Effector CD4-positive, alpha-beta T cell (primary cell): Measurements from ENCODE around the gene RBFOX2.
"Not testable (repeated sequence)": the region's sequence is repeated elsewhere in the genome, so short reads cannot be mapped to it uniquely, and the experiment has no call there.

ENCODE experiments used
- DNase-seq: peaks from one replicate; pipeline ENCODE4 v3.0.0-alpha.2; 2020

RBFOX2 gene

DNA sequence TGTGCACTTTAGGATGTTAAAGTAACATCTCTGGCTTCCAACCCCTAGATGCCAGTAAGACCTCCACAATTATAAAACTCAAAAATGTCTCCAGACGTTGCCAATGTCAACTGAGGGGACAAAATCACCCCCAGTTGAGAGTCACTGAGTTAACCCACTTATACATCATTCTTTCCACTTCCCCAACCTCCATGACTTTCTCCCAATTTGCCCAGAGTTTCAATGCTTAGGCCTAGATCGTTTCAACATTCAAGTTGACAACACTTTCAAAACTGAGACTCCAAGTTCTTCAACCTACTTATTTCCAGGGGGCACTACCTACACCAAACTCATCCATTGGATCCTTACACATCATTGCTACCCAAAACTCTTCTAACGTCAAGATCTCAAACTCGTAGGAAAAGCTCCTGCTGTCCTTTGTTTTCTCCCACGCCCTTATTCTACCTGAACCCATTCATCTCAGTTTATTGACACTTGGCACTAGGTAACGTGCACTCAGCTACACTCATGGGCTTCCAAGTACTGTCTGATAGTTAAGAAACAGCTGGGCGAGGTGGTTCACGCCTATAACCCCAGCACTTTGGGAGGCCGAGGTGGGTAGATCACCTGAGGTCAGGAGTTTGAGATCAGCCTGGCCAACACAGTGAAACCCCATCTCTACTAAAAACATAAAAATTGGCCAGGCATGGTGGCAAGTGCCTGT lies 24.5 kb downstream of the RBFOX2 start:
- DNase-seq: no peak

DNA sequence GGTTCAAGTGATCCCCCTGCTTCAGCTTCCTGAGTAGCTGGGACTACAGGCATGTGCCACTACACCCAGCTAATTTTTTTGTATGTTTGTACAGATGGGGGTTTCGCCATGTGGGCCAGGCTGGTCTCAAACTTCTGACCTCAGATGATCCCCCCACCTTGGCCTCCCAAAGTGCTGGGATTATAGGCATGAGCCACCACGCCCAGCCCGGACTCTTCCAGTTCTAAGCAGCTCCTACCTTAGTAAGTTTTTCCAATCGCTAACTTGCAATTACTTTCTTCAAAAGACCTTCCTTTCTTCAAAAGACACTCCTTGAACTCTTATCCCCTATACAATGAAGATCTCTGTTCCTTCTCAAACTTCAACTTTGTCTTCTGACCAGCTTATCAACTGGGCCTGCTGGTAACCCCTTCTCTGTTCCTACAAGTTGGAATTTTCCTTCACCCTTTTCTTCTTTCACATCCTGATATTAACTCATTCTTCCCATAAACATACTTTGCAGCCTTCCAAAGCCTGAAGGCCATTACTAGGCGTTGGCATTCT lies 25.8 kb downstream of the RBFOX2 start:
- no peak for DNase-seq

DNA sequence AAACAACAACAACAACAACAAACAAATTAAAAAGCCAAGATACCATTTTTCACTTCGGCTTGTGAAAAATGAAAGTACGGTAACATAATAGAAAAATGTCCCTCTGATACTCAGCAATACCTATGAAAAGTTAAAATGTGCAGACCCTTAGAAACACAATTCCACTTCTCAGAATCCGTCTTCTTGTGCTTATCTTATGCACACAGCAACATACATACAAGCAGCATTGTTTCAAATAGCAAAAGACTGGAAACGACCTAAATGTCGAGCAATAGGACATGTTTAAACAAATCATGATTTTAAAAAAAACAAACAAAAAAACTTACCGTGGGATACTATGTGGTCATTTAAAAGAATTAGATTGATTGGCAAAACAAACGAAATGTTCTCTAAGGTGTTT lies 26.5 kb downstream of the RBFOX2 start:
- no peak for DNase-seq

DNA sequence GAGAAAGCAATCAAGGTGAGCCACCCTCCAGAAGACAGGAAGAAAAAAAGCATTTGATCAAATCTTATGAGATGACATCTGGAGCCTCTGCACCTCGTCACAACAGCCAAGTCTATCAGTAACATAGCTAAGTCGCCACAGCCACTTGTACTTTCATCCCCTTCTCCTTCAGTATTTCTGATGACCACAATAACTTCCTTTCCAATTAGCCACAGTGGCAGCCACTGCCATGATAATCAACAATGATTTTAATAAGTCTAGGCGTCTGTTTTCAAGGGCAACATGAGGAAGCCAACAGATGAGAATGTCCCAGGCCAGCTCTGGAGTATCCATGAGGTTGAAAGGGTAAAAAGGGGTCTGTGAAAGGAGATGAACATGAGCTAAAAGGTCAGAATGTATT lies 29.9 kb downstream of the RBFOX2 start:
- DNase-seq: no peak

DNA sequence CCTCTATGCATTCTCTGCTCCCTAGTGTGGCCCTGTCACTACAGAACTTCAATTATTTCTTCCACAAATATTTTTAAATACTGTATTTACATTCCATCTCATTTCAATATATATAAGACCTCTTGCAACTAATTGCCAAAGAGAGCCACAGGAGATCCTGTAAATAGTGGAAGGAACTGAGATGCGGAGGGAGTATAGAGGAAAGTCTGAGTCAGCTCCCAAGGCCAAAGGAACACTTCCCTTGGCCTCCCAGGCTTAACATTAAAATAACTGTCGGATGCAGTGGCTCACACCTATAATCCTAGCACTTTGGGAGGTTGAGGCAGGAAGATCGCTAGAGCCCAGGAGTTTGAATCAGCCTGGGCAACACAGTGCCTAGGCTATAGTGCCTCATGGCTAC lies 31.2 kb downstream of the RBFOX2 start:
- no peak for DNase-seq

DNA sequence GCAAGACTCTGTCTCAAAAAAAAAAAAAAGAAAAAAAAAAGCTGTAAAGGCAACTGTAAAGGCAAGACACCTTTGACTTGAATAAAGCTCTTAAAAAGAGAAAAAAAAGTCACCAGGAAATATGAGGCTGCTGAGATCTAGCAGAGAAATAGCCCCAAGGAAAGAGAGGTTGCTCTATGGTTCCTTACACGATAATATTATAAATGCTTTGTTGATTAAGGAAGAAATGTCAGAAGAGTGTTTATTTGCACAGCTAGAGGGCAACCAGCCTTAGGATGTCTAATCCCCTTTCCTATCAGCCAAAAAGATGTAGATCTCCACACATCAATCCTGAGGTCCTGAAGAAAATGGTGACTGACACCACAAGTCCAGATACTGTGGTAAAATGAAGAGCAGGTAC lies 32.0 kb downstream of the RBFOX2 start:
- DNase-seq: no peak

DNA sequence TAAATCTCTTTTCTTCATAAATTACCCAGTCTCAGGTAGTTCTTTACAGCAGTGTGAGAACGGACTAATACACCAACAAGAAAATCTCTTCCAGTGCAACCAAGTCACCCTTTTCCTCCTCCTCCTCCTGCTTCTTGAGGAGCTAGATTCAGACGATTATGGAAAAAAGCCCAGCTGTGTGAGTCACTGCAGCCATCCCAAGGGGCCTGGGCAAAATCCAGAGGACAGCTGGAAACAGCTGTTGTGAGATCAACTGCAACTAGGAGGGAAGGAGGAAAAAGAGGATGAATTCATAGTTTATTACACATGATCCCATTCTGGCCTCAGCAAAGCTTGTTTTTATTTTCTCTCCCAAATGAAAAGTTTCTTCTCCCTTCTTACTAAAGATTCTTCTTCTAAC lies 32.9 kb downstream of the RBFOX2 start:
- no peak for DNase-seq

DNA sequence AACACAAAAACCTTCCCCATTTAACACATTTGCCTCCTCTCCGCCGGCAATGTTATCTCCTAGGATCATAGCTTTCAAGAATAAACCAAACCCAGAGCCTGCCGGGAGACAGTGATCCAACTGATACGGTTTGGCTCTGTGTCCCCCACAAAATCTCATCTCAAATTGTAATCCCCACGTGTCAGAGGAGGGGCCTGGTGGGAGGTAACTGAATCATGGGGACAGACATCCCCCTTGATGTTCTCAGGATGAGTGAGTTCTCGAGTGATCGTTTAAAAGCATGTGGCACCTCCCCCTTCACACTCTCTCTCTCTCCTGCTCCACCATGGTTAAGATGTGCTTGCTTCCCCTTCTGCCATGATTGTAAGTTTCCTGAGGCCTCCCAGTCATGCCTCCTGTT lies 33.3 kb downstream of the RBFOX2 start:
- DNase-seq: no peak

DNA sequence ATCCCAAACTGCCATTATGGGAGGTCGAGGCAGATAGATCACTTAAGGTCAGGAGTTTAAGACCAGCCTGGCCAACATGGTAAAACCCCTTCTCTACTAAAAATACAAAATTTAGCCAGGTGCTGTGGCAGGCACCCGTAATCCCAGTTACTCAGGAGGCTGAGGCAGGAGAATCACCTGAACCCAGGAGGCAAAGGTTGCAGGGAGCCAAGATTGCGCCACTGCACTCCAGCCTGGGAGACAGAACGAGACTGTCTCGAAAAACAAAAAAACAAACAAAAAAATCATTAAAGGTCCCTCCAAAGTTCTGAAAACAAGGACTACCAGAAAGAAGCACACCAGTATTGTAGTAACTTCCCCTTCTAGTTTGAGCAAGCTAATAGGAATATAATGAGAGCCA lies 34.9 kb downstream of the RBFOX2 start:
- not testable (repeated sequence) for DNase-seq

DNA sequence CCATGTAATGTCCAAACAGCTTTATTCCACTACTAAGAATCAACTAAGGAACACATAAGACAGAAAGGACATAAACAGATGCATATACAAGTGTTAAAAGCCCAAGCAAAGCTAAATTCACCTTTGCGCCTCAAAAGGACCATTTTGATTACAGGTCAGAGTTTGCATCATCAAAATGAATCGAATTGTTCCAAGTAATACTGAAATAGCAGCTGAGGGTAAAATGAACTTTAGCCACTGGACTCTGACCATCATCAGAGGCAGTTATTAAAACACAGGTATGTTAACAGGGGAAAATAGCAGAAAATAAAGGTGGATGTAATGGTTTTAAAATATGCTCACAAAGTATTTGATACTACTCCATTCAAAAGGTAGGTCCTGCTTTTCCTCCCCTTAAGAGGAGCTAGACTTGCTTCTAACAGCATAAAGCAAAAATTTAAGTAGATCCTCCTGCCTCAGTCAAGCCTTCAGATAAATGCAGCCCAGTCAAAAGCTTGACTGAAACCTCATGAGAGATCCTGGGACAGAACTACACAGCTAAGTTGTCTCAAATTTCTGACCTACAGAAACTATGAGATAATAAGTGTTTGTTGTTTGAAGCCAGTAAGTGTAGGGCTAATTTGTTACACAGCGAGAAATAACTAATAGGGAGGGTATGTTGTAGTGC lies 35.4 kb downstream of the RBFOX2 start:
- DNase-seq: no peak

DNA sequence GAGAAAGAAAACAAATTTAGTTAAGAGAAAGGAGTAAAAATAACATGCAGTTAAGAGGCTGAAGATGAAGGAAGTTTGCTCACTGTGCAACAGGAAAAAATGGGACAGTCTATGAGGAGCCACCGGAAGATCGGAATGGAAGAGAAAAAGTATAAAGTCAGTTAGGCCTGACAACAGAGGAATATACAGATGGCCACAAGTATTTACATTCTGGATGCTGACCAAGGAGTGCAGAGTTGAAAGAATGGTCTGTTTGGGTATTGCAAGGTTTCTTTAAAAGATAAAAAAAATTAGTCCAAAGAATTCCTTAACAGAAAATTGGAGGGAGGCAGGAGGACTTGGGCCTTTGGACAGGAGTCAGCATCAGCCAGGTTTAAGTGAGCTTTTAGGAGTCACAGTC lies 37.5 kb downstream of the RBFOX2 start:
- no peak for DNase-seq

DNA sequence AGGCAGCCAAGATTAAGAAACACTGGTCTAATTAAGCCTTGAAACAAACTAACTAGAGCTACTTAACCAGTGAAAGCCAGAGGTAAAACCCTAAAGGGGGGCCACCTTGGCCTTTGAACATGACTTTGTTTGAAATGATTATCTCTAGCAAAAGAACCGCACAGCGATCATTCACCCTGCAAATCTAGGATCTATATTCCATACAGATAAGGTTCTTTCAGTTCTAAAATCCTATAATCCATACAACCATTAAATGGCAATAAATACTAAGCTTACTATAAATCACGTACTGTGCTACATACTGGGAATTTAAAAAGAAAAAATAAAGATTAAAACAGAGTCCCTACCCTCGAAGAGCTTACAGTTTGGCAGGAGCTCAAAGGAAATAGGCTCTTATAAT lies 40.6 kb downstream of the RBFOX2 start:
- no peak for DNase-seq

DNA sequence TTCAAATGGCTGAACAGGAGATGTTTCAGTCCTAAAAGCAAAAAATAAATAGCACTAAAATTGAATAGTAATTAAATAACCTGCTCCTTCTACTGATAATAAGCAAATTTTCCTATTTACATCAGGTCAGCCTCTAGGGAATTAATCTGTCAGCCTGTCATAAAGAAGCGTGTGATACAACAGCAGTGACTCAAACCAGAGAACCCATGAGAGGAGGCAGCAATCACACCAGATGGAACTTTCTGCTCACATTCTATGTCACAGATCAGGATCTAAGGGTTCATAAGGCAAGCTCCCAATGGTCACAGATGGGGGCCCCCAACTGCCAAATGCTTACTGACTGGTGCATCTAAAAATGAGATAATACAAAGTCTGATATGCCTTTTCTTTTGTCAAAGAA lies 41.1 kb downstream of the RBFOX2 start:
- no peak for DNase-seq

DNA sequence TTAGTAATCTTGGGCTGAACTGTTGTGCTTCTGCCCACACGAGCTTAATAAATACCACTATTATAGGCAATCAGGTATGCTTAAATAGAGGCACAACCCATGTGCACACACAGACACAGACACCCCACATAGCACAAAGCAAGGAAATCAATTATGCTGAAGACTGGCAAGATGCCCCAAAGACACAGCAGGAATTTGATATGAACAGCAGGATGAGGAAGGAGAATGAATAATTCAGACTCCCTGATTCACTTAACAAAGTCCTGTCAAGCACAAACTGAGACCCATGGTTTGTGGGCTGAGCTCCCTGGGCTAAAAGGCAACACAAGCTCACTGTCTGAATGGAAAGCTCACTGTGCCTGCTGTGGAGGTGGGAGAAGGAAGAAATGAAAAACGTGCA lies 42.5 kb downstream of the RBFOX2 start:
- DNase-seq: no peak

DNA sequence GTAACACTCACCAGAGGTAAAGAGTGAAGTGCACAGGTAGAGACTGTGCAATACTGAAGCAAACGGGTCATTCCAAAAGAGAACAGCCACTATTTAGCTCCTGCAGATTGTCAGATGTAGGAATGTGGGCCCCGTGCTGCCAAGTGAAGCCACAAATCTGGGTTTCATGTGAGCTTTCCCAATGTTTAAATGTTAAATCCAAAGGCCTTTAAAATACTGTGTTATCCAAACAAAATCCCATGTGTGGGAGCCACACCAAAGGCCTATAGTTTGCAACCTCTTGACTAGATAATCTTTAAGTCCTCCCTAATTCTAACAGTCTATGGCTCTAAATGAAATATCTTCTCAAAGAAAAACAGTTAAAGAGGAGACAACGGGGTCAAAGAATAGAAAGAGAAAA lies 43.3 kb downstream of the RBFOX2 start:
- no peak for DNase-seq

DNA sequence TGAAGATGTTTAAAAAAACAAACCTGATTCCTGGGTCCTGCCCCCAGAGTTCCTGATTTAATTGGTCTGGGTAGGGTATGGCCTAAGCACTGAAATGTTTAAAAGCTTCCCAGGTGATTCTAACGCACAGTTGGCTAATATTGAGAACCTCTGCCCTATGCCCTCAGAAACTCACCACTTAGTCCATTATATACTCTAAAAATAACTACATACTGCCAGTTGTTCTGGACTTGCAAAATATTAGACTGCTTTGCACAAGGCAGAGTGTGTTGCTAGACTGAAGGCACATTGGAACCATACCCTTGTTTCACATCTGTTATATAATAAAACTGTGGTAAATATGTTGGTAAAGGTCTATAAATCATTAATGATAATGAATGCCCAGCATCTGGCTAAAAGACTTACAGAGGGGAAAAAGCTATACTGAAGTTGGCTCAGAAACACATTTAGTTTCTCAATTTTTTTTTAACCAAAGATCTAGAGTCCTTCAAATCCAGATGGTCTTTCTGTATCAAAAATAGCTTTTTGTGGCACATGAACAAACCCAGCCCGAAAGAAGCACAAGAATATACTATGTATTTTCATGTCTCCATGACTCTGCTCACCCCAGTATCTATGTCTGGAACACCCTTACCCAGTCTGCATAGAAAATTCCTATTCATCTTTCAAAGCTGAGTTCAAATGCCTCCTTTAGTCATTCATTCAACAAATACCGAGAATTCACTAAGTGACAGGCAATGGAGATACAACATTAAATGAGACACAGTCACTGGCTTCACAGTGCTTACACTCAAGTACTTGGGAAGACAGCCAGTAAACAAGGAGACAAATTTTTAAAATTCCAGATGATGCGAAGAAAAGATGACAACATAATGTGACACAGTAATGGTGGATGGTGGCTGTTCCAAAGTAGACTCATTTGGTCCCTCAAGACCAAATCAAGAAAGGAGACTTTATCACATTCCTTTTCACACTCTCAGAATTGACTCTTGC lies 44.1 kb downstream of the RBFOX2 start:
- DNase-seq: no peak

DNA sequence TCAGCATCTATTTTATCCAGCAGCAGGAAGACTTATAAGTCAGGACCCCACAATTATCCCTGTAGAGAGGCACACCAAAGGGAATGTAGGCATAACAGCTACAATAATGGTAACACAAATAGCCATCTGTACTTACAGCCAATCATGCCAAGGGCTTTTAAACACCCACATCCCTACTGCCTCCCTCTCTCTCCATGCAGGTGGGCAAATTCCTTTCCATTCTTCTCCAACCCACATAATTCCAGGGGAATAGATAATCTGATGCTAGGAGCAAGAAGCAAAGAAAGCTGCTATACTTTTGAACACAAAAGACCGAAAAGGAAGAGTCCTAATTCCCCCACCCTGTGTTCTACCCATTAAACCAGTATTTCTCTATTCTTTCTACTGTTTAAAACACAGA lies 46.7 kb downstream of the RBFOX2 start:
- no peak for DNase-seq

DNA sequence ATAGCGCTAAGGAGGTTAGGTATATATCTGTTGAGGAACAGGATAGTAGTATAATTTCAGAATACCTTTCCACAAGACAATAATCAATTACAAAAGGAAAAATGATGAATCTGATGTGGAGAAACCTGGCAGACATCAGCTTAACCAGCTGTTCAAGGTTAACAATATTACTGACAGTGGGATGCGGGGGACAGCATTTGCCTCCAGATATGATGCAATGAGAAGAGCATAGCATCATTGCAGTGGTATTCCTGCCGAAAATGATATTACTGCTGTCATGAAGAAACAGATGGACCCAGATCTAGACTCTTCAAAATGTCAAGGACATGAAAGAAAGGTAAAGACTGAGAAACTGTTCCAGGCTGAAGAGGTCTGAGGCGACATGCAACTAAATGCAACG lies 49.7 kb downstream of the RBFOX2 start:
- no peak for DNase-seq

DNA sequence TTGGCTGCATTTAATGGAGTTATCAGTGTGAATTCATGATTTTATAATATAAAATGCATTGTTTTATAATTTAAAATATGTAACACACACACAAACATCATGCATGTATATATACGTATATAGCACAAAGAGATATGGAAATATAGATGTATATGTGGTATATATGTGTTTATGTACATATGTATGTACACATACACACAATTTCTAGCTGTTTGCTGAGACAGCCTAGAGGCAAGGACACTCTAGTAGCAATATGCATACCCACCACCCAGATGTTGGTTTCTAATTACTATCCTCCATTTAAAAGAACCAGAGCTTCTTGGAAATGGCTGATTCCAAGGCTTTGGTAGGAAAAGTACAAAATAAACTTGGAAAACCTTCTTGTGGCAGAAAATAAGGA lies 50.4 kb downstream of the RBFOX2 start:
- DNase-seq: no peak

DNA sequence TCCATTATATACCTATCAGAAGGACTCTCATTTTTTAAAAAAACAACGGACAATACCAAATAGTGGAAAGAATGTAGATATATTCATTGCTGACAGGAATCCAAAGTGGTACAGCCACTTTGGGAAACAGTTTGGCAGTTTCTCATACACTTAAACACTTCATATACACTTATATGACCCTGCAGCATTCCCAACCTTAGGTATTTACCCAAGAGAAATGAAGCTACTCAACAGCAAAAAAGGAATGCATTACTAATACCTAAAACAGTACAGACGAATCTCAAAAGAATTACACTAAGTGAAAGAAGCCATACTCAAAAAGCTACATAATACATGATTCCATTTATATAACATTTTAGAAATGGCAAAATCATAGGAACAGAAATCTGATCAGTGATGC lies 51.5 kb downstream of the RBFOX2 start:
- DNase-seq: no peak

DNA sequence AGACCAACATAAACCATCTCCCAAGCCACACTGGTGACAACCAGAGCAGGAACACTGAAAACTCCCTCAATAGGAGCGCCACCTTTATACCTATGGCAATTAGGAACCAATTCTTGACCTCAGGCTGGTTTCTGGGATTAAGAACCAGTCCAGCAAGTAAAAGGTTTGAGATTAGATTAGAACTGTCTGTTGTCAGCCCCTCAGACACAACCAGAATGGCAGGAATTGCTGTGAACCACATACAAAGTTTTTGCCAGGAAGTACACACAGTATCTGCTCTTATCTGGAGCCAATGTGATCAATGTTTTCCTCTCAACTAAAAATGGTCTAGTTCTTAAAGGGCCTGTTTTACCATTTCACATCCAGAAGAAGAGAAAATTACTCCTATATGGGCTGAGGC lies 55.2 kb downstream of the RBFOX2 start:
- DNase-seq: no peak

DNA sequence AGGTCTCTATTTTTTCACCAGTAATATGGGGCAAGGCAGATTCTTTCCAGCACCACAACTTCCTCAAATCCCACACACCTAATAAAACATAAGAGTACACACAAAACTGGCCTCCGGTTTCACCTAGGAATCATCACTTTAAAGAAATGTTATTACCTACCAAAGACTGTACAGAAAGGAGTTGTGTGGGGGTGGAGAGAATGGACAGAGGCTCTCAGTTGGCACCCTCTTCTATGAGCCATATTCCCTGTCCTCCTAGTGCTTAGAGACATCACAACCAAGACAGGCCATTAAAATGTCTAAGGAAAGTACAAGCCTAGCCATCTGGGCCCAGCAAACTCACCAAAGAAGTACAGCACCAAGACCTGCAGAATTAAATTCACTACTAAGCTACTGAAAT lies 56.1 kb downstream of the RBFOX2 start:
- DNase-seq: no peak

DNA sequence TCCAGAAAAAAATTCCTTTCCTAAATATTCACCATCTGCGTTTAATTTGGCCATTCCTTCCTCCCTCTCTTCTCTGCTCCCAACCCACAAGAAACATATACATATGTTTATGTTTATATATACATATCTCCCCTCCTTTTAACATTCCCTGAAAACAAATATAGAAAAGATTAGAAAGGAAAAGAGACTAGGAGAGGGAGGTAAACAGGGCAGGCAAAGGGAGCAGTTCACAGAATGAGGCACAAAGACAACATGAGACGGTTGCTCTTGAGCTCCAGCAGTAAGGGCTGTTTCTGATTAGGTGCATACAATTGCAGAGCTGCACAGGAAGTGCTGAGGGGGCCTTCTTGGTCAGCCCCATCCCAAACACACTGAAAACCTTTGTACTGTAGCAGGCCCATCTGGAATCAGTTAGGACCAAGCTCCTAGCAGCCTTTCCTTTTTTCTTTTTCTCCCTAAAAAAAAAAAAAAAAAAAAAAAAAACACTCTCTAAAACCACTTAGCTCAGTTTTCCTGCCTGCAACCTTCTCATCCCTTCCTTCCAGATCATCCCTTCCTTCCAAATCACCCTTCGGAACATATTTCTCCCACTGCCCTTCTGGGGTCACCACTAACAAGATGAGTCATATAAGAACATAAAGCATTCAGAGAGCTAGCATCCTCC lies 57.0 kb downstream of the RBFOX2 start:
- no peak for DNase-seq
